Vagina (tissue), 2 donors: Measurements from ENCODE around the gene ADAMTS15.

Source experiments
- POLR2AphosphoS5 ChIP-seq, 2 donors: sonication (generic); formaldehyde crosslinking; IDR thresholded peaks; one replicate each; pipeline ENCODE4 v1.9.0; 2017; ENCODE audit warnings: antibody characterized with exemption in 2 of 2, mild to moderate bottlenecking in 2 of 2, low read depth in 1 of 2; ENCODE audit not compliant: insufficient read depth in 1 of 2
- TF ChIP-seq, protein P1 (sequence below), 3 experiments: fragments of 450-650 bp in 2 of 3; fragments of 200-600 bp in 1 of 3; sonication (generic) in 1 of 3; IDR thresholded peaks; one replicate each; pipeline ENCODE4 v1.5.1; 2017 to 2019; ENCODE audit warnings: antibody characterized with exemption in 3 of 3, mild to moderate bottlenecking in 2 of 3, moderate library complexity in 2 of 3

DNA sequence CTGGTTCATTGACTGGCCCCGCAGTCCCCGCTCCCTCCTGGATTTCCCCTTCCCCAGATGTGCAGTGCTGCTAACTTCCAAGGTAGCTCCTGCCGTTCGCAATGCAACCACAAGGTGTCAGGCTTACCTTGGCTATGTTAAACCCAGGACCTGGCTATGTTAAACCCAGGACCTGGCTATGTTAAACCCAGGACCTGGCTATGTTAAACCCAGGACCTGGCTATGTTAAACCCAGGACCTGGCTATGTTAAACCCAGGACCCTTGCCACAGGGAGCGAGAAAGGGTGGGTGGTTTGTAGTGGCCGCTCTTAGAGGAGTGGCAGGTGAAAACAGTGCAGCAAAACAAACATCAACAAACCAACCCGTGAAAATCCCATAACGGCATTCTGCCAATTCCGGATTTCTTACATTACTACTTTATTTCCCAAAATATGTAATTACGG lies 17.1 kb upstream of the ADAMTS15 start:
- TF ChIP-seq, protein P1, sequence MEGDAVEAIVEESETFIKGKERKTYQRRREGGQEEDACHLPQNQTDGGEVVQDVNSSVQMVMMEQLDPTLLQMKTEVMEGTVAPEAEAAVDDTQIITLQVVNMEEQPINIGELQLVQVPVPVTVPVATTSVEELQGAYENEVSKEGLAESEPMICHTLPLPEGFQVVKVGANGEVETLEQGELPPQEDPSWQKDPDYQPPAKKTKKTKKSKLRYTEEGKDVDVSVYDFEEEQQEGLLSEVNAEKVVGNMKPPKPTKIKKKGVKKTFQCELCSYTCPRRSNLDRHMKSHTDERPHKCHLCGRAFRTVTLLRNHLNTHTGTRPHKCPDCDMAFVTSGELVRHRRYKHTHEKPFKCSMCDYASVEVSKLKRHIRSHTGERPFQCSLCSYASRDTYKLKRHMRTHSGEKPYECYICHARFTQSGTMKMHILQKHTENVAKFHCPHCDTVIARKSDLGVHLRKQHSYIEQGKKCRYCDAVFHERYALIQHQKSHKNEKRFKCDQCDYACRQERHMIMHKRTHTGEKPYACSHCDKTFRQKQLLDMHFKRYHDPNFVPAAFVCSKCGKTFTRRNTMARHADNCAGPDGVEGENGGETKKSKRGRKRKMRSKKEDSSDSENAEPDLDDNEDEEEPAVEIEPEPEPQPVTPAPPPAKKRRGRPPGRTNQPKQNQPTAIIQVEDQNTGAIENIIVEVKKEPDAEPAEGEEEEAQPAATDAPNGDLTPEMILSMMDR (IDR thresholded peaks at IDR 0.05): peak in 2 of 3 experiments; percentile 49 to 65
- TF ChIP-seq POLR2AphosphoS5 (IDR thresholded peaks at IDR 0.05; ENCODE audit: insufficient read depth in 1 of 2, low read depth in 1 of 2): no peak
